ENCODE results near the gene ITGB2.
"Not testable (repeated sequence)": the region's sequence is repeated elsewhere in the genome, so short reads cannot be mapped to it uniquely, and the experiment has no call there.

ITGB2 gene

DNA sequence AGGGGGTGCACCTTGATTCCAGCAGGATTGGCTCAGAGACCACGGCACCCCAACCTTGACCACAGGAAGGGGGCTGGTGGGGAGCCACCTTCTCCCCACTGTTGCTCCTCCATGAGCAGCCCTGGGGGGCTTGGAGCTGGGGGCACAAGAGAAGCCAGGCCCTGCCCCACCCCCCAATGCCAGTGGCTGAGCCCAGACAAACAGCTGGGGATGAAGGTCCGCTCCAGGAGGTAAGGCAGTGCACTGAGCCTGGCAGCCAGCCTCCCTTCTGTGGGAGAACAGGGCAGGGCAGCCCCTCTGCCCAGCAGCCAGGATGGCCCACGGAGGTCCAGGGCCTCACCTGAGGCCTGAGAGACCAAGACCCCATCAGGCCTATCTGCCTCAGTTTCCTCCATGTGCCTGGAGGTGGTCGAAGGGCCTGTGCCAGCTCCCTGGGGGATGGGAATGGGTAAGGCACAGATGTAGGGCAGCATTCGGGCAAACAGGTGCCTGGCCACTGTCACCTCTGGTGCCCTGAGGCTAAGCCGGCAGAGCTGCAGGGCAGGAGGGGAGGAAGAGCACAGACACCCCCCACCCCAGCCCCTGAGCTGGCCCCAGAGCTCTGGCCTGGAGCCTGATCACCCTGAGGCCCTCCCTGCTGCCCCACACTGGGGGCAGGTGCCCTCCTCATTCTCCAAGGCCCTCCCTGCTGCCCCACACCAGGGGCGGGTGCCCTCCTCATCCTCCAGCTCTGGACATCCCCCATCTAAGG, 7.1 kb downstream of the ITGB2 start:
- in situ Hi-C loops (cut with MboI; ENCODE audit: low sequenced_read_pairs), result no loop called here

DNA sequence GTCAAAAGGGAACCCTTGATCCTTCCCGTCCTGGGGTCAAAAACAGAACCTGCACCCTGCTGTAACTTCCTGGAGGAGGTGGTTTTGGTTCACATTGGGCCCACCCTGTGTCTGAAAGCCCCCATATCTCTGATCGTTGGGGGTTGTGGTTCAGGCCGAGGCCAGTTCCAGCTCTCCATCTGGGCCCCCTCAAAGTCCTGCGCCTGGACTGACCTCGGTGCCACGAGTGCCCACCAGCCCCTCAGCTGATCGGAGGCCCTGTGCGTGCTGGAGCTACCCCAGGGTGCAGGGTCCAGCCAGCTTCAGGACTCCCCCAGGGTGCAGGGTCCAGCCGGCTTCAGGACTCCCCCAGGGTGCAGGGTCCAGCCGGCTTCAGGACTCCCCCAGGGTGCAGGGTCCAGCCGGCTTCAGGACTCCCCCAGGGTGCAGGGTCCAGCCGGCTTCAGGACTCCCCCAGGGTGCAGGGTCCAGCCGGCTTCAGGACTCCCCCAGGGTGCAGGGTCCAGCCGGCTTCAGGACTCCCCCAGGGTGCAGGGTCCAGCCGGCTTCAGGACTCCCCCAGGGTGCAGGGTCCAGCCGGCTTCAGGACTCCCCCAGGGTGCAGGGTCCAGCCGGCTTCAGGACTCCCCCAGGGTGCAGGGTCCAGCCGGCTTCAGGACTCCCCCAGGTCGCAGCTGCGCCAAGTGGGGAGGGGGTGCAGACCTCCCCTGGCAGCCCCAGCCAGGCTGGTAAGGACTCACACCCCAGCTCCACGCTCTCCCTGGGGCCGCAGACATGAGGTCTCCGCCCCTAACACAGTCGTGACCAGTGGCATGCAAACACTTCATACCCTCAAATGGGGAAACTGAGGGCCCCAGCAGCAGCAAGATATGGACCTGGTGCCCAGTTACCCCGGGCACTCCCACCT, 7.9 kb downstream of the ITGB2 start:
- in situ Hi-C loops (cut with MboI; ENCODE audit: low sequenced_read_pairs), result not testable (repeated sequence)

DNA sequence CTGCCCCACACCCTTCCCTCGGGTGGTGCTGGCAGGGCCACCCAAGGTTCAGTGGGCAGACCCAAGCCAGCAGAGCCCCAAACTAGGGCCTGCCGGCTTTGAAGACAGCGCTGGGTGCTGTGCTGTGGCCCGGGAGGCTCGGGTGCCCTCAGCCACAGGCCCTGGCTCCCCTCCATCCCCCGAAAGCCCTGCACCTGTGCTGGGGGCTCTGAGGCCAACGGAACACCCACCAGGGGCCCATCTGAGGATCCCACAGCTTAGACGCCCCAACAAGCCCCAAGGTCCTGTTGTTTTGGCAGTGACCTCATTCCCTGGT, 8.6 kb downstream of the ITGB2 start:
- in situ Hi-C loops (cut with MboI; ENCODE audit: low sequenced_read_pairs), result no loop called here

DNA sequence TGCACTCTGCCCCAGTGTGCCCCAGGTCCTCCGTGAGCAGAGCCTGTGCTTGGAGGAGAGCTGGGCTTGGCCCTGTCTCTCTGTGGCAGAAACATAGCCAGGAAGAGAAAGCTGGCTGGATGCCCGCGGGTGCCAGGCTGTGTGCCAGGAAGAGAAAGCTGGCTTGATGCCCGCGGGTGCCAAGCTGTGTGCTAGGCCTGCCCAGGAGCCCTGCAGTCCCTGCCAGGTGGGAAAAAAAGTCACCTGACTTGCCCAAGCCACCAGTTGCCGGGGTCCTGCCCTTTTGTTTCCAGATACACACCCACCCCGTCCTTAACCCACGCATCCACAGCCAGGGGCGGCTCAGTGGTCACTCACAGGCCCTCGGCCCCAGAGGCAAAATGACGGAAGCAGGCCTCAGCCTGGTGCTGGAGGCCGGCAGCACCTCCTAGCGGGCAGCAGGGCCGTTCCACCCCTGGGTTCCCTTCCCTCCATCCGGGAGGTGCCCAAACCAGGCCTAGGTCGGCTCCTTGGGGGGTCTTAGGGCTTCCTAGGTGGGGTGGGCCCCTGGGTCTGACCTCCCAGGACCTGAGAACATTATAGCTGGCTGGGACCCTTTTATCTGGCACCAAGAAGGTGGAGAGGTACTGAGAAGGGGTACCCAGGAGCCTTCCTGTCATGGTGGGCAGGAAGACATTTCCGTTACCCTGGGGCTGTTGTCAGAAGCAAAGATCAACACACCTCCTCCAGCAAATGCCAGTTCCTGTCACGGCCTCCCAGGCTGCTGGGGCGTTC, 9.1 kb downstream of the ITGB2 start:
- in situ Hi-C loops (cut with MboI; ENCODE audit: low sequenced_read_pairs), result no loop called here

DNA sequence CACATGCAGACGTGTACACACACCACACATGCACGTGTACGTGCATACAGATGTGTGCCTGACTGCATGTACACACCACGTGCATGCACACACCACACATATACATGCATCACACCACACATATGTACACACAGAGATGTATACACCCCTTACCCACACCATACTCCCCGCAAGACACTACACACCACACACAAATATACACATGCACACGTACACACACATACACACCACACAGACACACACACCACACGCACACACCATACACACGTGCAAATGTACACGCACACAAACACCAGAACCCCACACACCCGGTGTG, 9.7 kb downstream of the ITGB2 start:
- in situ Hi-C loops (cut with MboI; ENCODE audit: low sequenced_read_pairs), result no loop called here

DNA sequence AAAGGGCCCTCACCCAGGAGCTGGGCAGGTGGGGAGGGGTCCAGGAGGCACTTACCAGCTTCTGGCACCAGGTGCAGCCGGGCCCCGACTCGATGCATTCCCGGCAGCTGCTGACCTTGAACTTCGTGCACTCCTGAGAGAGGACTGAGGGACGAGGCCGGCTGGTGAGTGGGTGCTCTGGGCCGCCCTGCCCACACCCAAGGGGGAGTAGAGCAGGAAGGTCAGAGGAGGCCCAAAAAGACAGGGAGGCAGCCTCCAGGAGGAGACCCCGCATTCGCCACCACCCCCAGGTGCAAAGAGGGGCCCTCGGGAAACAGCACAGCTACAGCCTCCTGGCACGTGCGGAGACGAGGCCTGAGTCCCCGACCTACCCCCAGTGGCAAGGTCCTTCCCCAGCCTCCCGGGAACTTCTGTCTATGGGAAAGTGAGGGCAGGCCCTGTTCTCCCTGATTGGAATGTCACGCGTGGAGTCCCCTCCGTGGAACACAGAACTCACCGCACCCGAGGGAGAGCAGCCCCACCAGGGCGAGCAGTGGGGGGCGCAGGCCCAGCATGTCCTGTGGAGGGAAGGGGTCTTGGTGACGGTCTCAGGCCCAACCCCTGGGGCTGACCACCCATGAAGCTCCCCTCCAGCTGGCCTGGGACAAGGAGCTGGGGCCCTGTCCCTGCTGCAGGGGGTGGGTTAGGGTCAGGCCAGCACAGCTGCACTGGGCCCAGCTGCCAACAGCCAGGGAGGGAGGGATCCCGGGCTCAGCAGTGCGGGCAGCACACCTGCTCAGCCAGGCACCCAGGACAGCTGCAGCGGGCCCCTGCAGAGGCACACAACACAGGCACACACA, 10.3 kb downstream of the ITGB2 start:
- in situ Hi-C loops (cut with MboI; ENCODE audit: low sequenced_read_pairs), result no loop called here

DNA sequence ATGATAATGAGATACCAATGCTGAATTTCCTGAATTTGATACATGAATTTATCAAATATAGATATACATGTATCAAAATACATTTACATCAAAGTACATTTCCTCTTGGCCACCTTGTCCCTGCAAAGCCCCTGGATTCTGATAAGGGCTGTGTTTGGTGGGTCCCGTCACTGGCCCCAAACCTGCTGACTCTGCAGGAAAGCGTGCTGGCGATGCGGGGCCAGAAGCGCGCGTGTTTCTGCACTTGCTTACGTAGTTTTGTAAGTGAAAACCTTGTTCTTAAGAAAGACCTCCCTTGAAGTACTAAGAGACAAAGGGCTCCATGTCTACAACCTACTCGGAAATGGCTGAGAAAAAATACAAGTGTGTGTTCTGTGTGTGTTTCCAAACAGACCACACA, 11.0 kb downstream of the ITGB2 start:
- in situ Hi-C loops (cut with MboI; ENCODE audit: low sequenced_read_pairs), result no loop called here

DNA sequence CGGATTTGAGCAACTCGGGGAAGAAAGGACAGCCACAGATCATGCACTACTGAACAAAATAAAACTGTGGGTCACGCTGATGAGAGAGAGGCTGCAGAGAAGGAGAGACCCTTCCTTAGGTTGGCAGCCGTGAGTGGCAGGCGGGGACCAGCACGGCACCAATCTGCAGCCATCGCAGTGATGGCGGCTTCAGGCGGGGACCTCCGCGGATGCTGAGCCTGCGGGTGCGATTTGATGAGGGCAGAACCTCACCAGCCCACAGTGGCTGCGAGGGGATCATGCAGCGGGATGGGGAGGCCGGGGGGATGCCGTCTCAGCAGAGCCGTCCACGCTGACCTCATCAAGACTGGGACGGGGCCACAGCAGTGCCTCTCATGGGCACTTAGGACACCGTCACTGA, 11.8 kb downstream of the ITGB2 start:
- in situ Hi-C loops (cut with MboI; ENCODE audit: low sequenced_read_pairs), result no loop called here

DNA sequence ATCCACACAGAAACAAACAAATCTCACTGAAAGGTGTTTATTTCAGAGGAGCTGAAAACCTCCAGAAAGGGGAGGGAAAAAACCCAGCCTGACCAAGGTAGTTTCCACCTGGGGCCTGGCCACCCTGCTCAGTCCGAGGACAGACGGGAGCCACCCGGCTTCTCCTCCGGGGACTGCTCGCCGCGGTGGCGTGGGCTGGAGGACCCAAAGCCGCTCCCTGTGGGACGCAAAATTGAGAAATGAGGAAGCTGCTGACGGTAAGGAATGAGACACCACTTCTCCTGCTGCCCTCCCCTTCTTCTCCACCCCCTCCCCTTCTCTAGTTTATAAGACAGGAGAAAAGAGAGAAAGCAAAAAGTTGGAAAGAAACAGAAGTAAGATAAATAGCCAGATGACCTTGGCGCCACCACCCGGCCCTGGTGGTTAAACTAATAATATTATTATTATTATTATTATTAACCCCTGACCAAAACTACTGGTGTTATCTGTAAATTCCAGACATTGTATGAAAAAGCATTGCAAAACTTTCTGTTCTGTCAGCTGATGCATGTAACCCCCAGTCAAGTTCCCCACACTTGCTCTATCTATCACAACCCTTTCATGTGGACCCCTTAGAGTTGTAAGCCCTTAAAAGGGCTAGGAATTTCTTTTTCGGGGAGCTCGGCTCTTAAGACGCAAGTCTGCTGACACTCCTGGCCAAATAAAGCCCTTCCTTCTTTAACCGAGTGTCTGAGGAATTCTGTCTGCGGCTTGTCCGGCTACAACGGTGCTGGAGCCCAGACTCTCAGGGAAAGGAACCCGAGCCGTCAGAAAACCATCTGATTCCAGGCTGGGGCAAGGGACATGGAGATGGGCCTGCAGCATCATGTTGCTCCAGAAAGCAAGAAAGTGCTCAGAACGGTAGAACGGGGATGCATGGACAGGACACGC, 12.5 kb downstream of the ITGB2 start:
- in situ Hi-C loops (cut with MboI; ENCODE audit: low sequenced_read_pairs), result no loop called here

DNA sequence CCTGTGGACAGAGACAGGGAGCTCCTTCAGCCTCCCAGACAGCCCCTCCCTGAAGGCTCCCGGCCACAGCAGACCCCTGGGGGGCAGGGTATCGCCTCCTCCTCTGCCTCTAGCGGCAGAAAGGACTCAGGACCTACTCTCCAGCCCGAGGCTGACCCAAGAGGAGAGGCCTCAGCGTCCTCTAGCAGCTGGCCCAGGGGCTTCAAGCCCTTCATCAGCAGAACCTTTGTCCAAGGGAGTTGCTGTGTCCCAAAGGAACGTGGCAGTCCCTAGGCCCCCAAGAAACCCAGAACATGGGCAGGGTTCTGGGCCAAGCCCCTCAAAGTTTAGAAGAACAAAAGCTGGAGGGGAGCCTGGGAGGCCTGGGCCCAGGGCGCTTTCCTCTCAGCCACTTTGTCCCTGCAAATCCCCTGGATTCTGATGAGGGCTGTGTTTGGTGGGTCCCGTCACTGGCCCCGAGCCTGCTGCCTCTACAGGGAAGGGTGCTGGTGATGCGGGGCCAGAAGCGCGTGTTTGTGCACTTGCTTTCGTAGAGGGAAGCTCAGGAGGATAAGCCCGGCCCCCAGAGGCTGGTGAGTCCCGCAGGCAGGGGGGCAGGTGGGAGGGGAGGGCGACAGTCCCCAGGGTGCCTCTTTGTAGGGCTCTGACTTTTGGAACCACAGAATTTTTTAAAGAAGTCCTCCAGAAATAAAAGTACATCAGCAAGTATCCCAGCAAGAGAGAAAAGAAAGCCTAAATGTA, 13.3 kb downstream of the ITGB2 start:
- in situ Hi-C loops (cut with MboI; ENCODE audit: low sequenced_read_pairs), result no loop called here

DNA sequence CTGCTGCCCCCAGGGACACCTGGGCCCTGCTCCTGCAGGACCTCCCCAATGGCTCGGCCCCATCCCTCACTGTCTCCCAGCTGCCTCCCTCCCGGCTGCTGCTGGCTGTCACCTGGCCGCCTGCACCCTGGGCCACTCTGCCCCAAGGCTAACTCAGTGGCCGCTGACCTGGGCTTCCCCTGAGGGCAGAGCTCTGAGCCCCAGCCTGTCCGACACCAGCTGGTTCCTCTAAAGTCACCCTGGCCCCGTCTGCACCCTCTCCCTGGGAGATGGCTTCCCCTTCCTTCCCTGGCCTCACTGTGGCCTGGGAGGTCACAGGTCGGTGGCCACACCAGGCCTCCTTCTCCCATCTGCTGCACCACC, 15.0 kb downstream of the ITGB2 start:
- in situ Hi-C loops (cut with MboI; ENCODE audit: low sequenced_read_pairs), result no loop called here

DNA sequence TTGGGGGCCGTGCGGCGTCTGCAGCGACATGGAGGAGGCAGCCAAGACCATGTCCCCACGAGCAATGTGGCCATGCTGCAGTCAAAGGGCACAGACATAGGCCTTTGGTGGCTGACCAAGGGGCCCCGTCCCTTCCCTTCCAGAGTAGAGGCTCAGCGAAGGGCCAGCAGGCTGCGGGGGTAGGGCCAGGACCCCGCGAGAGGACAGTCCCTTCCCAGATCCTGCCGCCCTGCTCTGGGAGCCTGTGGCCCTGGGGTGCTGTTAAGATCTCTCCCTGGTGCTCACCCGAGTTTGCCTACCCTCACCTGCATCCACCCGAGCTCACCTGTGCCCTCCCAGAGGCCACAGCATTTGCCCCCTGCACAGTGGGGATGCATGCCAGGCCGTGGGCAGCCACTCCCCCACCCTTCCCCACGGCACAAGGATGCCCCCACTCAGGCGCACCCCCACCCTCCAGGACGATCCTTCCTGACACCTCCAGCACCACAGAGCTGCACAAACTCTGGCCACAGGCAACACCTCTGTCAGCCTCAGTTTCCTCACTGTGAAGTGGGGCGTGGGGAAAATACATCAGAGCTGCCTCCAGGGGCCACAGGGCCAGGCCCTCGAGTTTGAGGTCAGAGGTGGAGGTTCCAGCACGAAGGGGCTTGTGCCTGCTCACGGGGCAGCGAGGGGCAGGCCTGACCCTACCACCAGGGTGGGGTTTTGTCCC, 15.5 kb downstream of the ITGB2 start:
- in situ Hi-C loops (cut with MboI; ENCODE audit: low sequenced_read_pairs), result no loop called here

DNA sequence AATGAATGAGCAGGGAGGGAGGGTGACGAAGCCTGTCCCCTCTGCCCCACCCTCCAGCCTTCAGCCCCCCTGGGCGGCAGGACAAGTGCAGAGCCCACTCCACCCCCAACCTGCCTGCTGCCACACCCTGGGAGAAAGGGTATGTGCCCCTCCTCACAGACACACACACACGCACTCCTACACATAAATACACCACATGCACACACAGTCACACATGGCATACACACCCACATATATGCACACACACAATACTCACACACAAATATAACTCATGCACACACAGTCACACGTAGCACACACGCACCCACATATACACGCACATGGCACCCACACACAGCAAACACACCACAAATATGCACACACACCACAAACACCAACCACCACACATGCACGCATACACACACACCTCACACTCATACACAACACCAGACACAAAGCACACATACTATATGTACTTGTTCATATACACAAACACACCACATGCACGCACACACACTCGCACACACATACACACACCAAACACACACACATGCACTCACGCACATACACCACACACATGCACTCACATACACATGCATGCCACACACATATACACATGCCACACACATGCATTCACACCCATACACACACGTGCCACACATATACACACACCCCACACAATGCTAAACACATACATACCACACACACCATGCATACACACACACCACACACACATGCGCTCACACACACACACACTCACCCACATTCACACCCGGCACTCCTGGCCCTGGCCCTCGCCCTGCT, 16.4 kb downstream of the ITGB2 start:
- in situ Hi-C loops (cut with MboI; ENCODE audit: low sequenced_read_pairs), result no loop called here

DNA sequence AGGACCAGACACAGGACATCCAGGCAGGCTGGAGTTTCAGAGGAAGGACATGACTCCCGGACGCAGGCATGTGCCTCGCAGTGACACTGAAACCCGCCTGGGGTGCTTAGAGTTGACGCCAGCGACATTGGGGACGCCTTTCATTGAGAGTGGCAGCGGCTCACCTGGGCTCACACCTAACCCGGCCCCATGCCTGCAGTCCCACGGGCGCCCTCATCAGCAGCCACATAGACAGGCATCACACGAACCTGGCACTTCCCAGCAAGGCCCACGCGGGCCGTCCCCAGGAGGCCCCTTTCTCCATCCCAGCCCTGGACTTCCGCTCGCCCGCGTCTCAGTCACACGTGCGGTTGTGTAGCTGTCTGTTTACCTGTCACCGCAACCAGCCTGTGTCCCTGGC, 17.0 kb downstream of the ITGB2 start:
- in situ Hi-C loops (cut with MboI; ENCODE audit: low sequenced_read_pairs), result no loop called here

DNA sequence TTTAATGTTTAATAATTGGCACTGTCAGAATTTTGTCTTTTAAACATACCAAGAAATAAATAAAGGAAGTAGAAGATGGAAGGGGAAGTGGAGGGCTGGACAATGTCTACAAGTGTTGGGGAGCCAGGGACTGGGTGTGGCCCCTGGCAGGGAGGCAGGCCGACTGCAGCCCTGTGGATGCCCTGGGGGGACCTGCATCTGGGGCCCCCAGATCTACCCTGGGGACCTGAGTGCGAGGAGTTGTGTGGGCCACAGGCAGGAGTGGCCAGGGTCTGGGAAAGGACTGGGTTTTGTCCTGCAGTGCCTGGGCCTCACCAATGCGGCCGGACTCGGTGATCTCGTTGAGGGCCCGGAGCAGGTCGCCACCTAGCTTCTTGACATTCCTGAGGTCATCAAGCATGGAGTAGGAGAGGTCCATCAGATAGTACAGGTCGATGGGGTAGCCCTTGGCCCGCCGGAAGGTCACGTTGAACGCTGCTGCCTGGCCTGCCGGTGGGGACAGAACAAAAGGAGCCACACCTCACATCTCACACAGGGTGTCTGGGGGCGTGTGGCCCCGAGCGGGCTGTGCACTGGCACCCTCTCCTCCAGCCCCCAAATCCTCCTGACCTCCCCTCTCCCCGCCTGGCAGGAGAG, 17.5 kb downstream of the ITGB2 start:
- in situ Hi-C loops (cut with MboI; ENCODE audit: low sequenced_read_pairs), result no loop called here

DNA sequence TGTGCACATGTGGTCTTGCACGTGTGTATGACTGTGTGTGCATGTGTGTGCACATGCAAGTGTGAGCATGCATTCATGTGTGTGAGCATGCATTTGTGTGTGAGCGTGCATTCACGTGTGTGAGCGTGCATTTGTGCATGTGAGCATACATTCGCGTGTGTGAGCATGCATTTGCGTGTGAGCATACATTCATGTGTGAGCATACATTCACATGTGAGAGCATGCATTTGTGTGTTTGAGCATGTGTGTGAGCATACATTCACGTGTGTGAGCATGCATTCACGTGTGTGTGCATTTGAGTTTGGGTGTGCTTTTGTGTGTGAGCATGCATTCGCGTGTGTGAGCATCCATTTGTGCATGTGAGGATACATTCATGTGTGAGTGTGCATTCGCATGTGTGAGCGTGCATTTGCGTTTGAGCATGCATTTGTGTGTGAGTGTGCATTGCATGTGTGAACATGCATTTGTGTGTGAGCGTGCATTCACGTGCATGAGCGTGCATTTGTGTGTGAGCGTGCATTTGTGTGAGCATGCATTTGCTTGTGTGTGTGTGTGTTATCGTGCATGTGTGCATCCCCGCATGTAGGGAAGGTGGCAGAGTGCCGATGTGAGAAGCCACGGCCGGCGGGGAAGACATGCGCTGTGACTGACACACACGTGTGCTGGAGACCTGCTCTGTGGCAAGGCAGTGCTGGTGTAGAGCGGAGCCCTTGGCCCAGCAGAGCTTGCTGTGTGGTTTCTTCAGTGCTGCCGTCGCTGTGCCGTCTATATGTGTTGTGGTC, 18.2 kb downstream of the ITGB2 start:
- in situ Hi-C loops (cut with MboI; ENCODE audit: low sequenced_read_pairs), result no loop called here
